HepG2 (cell line): ENCODE results near the gene CDT1. TPM values are rescaled to one million over a fixed set of nuclear protein-coding genes. Genes with fewer than 3 reads are reported as not detected.
A peak's percentile ranks its signal among the peaks of the same experiment; 100 is the strongest.

Experiments used
- DMAP1 ChIP-seq: IDR thresholded peaks from 2 replicates; pipeline ENCODE4 v1.6.1; 2016
- PITX1 ChIP-seq: sonication (generic); formaldehyde crosslinking; IDR thresholded peaks from 2 replicates; pipeline ENCODE4 v1.5.1; 2020; ENCODE audit warnings: mild to moderate bottlenecking, missing genetic modification reagents
- RFX1 ChIP-seq: fragments of 450-650 bp; IDR thresholded peaks from 2 replicates; pipeline ENCODE4 v1.6.1; 2017
- SCMH1 ChIP-seq: sonication (generic); formaldehyde crosslinking; IDR thresholded peaks from 2 replicates; pipeline ENCODE4 v1.9.0; 2021; ENCODE audit warnings: missing genetic modification reagents, mild to moderate bottlenecking, borderline replicate concordance
- ZNF510 ChIP-seq: sonication (generic); formaldehyde crosslinking; IDR thresholded peaks from 2 replicates; pipeline ENCODE4 v1.4.0; 2020; ENCODE audit warnings: low read depth, mild to moderate bottlenecking, missing genetic modification reagents
- ZNF543 ChIP-seq: sonication (generic); formaldehyde crosslinking; IDR thresholded peaks from 2 replicates; pipeline ENCODE4 v1.4.0; 2020; ENCODE audit warnings: mild to moderate bottlenecking, missing genetic modification reagents
- ZNF652 ChIP-seq: IDR thresholded peaks from 2 replicates; pipeline ENCODE4 v1.6.1; 2016; ENCODE audit warnings: low read depth, borderline replicate concordance
- polyA plus RNA-seq, 8 experiments: library from polyadenylated mRNA; depleted of rRNA in 3 of 8; stranded (reverse) in 7 of 8; unstranded in 1 of 8; fragments of >200 nt; fragmentation: Illumina TruSeq in 4 of 8; extraction: Trizol in 4 of 8; gene quantifications; 2 replicates each; pipeline versions ENCODE4 v1.2.1 to v1.2.3, GENCODE V29; 2011 to 2016; ENCODE audit warnings: low read depth in 4 of 8, missing spikeins in 1 of 8, mixed read lengths in 1 of 8; ENCODE audit not compliant: insufficient read depth in 1 of 8
- total RNA-seq, 5 experiments: library from RNA; depleted of rRNA; stranded (reverse); fragments of >200 nt; fragmentation: Illumina TruSeq; extraction: Trizol; gene quantifications; 2 replicates each; pipeline ENCODE4 v1.2.3, GENCODE V29; 2016; ENCODE audit warnings: low read depth in 1 of 5
- TF ChIP-seq, protein P1 (sequence below): sonication (generic); formaldehyde crosslinking; IDR thresholded peaks from 2 replicates; pipeline ENCODE4 v1.4.0; 2020; ENCODE audit warnings: missing genetic modification reagents
- TF ChIP-seq, protein P2 (sequence below): sonication (generic); formaldehyde crosslinking; IDR thresholded peaks from 2 replicates; pipeline ENCODE4 v1.4.0; 2020; ENCODE audit warnings: mild to moderate bottlenecking, missing genetic modification reagents
- TF ChIP-seq, protein P3 (sequence below): sonication (generic); formaldehyde crosslinking; IDR thresholded peaks from 2 replicates; pipeline ENCODE4; 2020; ENCODE audit warnings: missing genetic modification reagents, mild to moderate bottlenecking, borderline replicate concordance
- TF ChIP-seq, protein P4 (sequence below): sonication (generic); formaldehyde crosslinking; IDR thresholded peaks from 2 replicates; pipeline ENCODE4 v1.9.0; 2021; ENCODE audit warnings: mild to moderate bottlenecking, missing genetic modification reagents
- TF ChIP-seq, protein P5 (sequence below): sonication (generic); formaldehyde crosslinking; IDR thresholded peaks from 2 replicates; pipeline ENCODE4 v1.8.1; 2023; ENCODE audit warnings: mild to moderate bottlenecking, moderate library complexity, missing genetic modification reagents

CDT1 gene
- total and polyA plus RNA-seq, 2 of the 13 experiments (the other 11 are each of a cell fraction or from before 2014, with no cell fraction given) = 23.1 to 23.8 TPM

DNA sequence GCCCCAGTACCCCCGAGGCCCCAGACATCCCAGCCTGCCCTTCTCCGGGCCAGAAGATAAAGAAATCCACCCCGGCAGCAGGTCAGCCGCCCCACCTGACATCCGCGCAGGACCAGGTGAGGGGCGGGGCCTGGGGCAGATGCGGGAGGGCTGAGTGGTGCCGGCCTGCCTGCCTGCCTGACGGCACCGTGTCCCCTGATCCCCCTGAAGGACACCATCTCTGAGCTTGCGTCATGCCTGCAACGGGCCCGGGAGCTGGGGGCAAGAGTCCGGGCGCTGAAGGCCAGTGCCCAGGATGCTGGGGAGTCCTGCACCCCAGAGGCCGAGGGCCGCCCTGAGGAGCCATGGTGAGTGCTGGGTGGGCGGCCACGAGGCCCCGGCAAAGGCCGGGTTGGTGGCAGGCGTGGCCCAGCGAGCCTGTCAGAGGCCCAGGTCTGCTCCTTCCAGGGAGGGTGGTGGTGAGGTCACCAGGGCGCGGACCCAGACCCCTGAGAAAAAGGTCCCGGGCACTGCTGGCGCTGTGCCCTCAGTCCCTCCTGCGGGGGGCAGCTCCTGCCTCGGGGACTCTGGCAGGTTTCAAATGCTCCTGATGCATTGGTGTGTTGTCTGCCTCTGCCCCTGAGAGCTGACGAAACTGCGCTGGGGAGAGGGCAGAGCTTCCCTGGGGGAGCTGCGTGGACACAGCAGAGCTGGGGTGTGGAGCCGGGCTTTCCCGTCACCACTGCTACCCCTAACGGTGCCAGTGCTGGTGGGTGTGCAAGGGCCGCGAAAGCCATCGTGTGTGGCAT is 1.2 kb downstream of the CDT1 start (continued):
- no peak for TF ChIP-seq ZNF652 (CRISPR knock-in tag)
- TF ChIP-seq, protein P1, sequence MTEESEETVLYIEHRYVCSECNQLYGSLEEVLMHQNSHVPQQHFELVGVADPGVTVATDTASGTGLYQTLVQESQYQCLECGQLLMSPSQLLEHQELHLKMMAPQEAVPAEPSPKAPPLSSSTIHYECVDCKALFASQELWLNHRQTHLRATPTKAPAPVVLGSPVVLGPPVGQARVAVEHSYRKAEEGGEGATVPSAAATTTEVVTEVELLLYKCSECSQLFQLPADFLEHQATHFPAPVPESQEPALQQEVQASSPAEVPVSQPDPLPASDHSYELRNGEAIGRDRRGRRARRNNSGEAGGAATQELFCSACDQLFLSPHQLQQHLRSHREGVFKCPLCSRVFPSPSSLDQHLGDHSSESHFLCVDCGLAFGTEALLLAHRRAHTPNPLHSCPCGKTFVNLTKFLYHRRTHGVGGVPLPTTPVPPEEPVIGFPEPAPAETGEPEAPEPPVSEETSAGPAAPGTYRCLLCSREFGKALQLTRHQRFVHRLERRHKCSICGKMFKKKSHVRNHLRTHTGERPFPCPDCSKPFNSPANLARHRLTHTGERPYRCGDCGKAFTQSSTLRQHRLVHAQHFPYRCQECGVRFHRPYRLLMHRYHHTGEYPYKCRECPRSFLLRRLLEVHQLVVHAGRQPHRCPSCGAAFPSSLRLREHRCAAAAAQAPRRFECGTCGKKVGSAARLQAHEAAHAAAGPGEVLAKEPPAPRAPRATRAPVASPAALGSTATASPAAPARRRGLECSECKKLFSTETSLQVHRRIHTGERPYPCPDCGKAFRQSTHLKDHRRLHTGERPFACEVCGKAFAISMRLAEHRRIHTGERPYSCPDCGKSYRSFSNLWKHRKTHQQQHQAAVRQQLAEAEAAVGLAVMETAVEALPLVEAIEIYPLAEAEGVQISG (CRISPR knock-in tag) = no peak
- TF ChIP-seq ZNF510 (CRISPR knock-in tag) = no peak
- TF ChIP-seq ZNF543 = 0 out of 2 replicates have a peak, but pooled peaks have one; percentile 58
- TF ChIP-seq, protein P2, sequence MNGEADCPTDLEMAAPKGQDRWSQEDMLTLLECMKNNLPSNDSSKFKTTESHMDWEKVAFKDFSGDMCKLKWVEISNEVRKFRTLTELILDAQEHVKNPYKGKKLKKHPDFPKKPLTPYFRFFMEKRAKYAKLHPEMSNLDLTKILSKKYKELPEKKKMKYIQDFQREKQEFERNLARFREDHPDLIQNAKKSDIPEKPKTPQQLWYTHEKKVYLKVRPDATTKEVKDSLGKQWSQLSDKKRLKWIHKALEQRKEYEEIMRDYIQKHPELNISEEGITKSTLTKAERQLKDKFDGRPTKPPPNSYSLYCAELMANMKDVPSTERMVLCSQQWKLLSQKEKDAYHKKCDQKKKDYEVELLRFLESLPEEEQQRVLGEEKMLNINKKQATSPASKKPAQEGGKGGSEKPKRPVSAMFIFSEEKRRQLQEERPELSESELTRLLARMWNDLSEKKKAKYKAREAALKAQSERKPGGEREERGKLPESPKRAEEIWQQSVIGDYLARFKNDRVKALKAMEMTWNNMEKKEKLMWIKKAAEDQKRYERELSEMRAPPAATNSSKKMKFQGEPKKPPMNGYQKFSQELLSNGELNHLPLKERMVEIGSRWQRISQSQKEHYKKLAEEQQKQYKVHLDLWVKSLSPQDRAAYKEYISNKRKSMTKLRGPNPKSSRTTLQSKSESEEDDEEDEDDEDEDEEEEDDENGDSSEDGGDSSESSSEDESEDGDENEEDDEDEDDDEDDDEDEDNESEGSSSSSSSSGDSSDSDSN (CRISPR knock-in tag) = peak; percentile 85
- TF ChIP-seq, protein P3, sequence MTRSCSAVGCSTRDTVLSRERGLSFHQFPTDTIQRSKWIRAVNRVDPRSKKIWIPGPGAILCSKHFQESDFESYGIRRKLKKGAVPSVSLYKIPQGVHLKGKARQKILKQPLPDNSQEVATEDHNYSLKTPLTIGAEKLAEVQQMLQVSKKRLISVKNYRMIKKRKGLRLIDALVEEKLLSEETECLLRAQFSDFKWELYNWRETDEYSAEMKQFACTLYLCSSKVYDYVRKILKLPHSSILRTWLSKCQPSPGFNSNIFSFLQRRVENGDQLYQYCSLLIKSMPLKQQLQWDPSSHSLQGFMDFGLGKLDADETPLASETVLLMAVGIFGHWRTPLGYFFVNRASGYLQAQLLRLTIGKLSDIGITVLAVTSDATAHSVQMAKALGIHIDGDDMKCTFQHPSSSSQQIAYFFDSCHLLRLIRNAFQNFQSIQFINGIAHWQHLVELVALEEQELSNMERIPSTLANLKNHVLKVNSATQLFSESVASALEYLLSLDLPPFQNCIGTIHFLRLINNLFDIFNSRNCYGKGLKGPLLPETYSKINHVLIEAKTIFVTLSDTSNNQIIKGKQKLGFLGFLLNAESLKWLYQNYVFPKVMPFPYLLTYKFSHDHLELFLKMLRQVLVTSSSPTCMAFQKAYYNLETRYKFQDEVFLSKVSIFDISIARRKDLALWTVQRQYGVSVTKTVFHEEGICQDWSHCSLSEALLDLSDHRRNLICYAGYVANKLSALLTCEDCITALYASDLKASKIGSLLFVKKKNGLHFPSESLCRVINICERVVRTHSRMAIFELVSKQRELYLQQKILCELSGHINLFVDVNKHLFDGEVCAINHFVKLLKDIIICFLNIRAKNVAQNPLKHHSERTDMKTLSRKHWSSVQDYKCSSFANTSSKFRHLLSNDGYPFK (CRISPR knock-in tag) = peak; percentile 51; the same call in 1 of the 2 replicates
- peak; percentile 70; the same call in 1 of the 2 replicates for TF ChIP-seq PITX1 (CRISPR knock-in tag)
- peak; percentile 55; the same call in 1 of the 2 replicates for TF ChIP-seq DMAP1 (CRISPR knock-in tag)
- TF ChIP-seq SCMH1 = no peak
- TF ChIP-seq RFX1 = no peak
- TF ChIP-seq, protein P4, sequence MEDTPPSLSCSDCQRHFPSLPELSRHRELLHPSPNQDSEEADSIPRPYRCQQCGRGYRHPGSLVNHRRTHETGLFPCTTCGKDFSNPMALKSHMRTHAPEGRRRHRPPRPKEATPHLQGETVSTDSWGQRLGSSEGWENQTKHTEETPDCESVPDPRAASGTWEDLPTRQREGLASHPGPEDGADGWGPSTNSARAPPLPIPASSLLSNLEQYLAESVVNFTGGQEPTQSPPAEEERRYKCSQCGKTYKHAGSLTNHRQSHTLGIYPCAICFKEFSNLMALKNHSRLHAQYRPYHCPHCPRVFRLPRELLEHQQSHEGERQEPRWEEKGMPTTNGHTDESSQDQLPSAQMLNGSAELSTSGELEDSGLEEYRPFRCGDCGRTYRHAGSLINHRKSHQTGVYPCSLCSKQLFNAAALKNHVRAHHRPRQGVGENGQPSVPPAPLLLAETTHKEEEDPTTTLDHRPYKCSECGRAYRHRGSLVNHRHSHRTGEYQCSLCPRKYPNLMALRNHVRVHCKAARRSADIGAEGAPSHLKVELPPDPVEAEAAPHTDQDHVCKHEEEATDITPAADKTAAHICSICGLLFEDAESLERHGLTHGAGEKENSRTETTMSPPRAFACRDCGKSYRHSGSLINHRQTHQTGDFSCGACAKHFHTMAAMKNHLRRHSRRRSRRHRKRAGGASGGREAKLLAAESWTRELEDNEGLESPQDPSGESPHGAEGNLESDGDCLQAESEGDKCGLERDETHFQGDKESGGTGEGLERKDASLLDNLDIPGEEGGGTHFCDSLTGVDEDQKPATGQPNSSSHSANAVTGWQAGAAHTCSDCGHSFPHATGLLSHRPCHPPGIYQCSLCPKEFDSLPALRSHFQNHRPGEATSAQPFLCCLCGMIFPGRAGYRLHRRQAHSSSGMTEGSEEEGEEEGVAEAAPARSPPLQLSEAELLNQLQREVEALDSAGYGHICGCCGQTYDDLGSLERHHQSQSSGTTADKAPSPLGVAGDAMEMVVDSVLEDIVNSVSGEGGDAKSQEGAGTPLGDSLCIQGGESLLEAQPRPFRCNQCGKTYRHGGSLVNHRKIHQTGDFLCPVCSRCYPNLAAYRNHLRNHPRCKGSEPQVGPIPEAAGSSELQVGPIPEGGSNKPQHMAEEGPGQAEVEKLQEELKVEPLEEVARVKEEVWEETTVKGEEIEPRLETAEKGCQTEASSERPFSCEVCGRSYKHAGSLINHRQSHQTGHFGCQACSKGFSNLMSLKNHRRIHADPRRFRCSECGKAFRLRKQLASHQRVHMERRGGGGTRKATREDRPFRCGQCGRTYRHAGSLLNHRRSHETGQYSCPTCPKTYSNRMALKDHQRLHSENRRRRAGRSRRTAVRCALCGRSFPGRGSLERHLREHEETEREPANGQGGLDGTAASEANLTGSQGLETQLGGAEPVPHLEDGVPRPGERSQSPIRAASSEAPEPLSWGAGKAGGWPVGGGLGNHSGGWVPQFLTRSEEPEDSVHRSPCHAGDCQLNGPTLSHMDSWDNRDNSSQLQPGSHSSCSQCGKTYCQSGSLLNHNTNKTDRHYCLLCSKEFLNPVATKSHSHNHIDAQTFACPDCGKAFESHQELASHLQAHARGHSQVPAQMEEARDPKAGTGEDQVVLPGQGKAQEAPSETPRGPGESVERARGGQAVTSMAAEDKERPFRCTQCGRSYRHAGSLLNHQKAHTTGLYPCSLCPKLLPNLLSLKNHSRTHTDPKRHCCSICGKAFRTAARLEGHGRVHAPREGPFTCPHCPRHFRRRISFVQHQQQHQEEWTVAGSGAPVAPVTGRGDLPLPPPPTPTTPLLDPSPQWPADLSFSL = no peak
- TF ChIP-seq, protein P5, sequence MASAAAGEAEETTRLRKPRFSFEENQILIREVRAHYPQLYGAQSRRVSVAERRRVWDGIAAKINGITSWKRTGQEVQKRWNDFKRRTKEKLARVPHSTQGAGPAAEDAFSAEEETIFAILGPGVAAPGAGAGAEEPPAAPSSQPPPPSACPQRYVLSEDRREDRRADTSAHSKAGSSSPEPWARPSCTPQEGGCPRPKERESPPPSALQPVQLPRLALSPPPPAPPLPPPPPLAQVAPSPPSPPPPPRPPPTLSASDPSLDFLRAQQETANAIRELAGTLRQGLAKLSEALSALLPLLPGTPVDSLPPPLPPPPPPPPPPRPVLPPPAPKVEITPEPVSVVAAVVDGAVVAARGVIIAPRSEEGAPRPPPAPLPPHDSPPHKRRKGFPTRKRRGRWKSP (CRISPR knock-in tag) = no peak
